Spleen (tissue), 7 donors: ENCODE measurements around the gene CBL.

Experiments
- POLR2A ChIP-seq, 3 donors: fragments of 450-650 bp; IDR thresholded peaks; one replicate each; pipeline ENCODE4 v1.5.1; 2017; ENCODE audit warnings: antibody characterized with exemption in 3 of 3, mild to moderate bottlenecking in 1 of 3
- POLR2AphosphoS5 ChIP-seq, 3 donors: sonication (generic); formaldehyde crosslinking; IDR thresholded peaks; one replicate each; pipeline ENCODE4 v1.5.1; 2017; ENCODE audit warnings: antibody characterized with exemption in 3 of 3
- TF ChIP-seq, protein P1 (sequence below), 11 experiments: fragments of 200-600 bp in 7 of 11; fragments of 450-650 bp in 4 of 11; sonication (generic) in 4 of 11; IDR thresholded peaks in 8 of 11; conservative IDR thresholded peaks in 3 of 11; 1 replicate in 7 of 11; 2 replicates in 4 of 11; pipeline versions ENCODE4 v1.4.0 to v1.8.0; 2016 to 2021; ENCODE audit warnings: antibody characterized with exemption in 11 of 11, inconsistent platforms in 4 of 11, mild to moderate bottlenecking in 1 of 11
- donor health status: DM: no; HTN: no; CAD: no; lungs with moderate emphysema.
- donor health status: DM: no; HTN: no; CAD: no.
- donor health status: DM: no; HTN: no; CAD: no.

DNA sequence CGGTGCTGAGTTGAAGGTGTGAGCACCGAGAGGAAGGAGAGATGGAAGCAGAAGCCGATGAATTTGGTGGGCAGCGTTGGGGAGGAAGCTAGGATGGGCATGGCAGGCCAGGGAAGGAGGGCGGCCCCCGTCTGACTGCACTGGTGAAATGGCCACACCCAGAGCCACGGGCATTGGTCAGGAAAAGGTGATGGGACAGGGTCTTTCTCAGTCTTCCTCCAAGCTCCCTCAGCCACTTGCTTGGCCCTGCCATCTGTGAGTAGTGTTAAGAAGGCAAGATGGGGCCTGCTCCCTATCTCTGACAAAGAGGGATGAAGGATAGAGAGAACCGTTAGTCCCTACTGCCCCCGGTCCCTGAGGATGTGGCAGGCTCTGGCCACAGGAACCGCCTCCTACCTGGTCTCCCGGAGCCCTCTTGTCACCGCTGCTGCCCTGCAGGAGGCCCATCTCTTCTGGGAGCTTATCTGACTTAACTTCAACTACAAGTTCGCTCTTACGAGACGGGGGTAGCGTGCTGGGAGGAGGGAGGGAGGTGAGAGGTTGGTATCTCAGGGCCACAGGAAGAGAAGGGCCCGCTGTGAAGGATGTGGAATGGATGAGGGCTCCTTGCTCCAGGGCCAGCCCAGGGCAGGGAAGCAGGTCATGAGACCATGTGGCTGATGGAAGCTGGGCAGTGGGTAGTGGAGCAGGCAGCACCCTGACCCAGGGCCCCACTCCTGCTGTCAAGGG lies 104.0 kb downstream of the CBL start:
- TF ChIP-seq POLR2A (IDR thresholded peaks at IDR 0.05) (no peak), POLR2AphosphoS5 (IDR thresholded peaks at IDR 0.05) (peak in 1 of 3 donors; percentile 11)
- TF ChIP-seq, protein P1, sequence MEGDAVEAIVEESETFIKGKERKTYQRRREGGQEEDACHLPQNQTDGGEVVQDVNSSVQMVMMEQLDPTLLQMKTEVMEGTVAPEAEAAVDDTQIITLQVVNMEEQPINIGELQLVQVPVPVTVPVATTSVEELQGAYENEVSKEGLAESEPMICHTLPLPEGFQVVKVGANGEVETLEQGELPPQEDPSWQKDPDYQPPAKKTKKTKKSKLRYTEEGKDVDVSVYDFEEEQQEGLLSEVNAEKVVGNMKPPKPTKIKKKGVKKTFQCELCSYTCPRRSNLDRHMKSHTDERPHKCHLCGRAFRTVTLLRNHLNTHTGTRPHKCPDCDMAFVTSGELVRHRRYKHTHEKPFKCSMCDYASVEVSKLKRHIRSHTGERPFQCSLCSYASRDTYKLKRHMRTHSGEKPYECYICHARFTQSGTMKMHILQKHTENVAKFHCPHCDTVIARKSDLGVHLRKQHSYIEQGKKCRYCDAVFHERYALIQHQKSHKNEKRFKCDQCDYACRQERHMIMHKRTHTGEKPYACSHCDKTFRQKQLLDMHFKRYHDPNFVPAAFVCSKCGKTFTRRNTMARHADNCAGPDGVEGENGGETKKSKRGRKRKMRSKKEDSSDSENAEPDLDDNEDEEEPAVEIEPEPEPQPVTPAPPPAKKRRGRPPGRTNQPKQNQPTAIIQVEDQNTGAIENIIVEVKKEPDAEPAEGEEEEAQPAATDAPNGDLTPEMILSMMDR (IDR thresholded peaks at IDR 0.05 in 8 of 11, conservative IDR thresholded peaks at IDR 0.05 in 3 of 11): no peak
